ENCODE data around the gene TNXB.
A peak's percentile ranks its signal among the peaks of the same experiment; 100 is the strongest.
"Not testable (repeated sequence)": the region's sequence is repeated elsewhere in the genome, so short reads cannot be mapped to it uniquely, and the experiment has no call there.

TNXB gene

DNA sequence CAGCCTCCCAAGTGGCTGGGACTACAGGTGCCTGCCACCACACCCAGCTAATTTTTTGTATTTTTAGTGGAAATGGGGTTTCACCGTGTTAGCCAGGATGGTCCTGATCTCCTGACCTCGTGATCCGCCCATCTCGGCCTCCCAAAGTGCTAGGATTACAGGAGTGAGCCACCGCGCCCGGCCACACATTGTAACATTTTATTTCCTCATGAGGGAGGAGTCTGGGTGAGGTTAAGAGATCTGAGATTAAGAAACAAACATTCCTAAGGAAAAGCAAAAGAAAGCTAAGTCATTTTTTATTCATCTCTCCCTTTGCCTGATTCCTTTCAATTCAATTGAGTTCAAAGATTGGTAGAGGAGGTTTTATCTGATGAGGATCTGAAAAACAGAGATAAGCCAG, 35.1 kb upstream of the TNXB start:
- not testable (repeated sequence) for DNase-seq

DNA sequence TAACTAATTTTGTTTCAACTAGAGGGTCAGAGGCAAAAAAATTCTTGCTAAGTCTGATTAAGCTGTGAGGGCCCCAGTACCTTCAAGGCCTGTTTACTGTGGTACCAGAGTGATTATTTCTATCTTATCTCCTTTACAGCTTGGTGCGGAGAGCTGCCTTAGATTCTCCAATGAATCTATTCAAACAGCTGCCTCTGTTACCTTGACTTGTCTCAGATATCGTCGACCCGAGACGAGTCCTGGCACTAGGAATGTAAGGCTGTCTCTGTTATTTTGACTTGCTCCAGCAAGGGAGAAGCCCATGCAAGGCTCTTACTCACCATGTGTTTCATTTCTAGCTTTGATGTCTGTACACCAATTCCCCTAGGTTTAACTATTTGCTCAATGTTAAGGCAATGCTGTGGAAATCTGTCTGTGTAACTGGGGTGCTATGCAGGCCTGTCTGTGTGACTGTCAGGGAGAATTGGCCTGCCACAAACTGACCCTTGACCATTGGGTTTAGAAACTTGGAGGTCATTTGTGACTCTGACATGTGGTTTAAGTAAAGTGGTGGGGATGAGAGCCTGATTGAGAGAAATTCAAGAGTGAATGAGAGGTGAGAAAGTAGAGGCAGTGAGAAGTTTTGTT, 31.4 kb upstream of the TNXB start:
- DNase-seq, result no peak

DNA sequence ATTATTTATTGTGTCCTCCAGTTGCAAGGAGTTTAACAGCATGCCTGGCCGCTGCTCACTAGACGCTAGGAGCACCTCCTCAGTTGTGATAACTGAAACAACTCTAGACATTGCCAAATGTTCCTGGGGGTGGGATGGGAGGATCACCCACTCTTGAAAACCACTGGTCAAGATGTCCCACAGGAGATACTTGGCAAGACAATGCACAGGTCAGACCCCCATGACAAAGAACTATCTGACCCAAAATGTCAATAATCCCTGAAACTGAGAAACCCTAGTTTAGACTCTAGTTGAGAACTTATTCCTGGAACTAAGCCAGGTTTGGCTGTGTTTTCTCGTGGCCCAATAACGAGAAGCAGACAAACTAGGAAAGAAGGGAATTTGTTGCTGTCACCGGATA, 30.5 kb upstream of the TNXB start:
- no peak for DNase-seq

DNA sequence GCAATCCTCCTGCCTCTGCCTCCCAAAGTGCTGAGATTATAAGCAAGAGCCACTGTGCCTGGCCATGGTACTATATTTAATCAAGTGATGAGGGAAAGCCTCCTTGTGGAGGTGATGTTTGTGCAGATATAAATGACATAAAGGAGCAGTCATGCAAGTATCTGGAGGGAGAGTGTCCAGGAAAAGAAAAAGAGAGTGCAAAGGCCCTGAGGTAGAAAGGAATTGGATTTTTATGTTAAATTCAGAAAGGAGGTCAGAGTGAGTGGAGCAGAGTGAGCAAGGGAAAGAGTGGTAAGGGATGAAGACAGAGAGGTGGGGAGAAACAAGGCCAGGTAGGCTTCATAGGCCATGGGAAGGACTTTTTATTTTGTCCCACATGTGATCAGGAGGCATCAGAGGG, 28.3 kb upstream of the TNXB start:
- DNase-seq, result no peak

DNA sequence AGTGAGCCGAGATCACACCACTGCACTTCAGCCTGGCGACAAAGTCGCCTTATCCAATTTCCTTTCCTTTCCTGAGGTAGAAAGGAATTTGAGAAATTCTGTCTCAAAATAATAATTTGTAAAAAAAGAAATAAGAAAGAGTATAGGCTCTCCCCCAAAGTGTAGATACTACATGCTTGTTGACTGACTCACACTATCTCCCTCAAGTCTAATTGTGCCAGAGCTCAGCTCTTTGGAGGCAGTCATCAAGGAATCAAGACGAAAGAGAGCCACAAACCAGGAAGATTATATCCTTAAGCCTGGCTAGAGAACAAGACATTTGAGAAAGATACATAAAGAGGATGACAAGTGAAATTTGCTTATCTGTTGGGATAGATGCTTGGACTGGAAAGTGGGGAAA, 24.6 kb upstream of the TNXB start:
- no peak for DNase-seq

DNA sequence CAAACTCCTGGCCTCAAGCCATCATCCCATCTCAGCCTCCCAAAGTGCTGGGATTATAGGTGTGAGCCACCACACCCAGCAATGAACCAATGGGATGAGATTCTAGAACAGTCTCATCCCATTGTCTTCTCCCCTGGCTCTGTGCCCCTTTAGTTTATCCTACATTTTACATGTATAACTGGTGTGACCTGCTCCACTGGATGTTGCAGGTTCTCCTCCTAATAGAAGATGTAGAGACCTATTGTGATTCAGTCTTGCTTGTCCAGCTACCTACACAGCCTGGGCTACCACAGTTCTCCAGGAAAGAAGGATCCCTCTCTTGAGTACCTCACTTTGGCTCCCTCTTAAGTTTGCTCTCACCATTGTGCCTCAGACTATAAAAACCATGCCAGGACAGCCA, 23.0 kb upstream of the TNXB start:
- DNase-seq, result no peak

DNA sequence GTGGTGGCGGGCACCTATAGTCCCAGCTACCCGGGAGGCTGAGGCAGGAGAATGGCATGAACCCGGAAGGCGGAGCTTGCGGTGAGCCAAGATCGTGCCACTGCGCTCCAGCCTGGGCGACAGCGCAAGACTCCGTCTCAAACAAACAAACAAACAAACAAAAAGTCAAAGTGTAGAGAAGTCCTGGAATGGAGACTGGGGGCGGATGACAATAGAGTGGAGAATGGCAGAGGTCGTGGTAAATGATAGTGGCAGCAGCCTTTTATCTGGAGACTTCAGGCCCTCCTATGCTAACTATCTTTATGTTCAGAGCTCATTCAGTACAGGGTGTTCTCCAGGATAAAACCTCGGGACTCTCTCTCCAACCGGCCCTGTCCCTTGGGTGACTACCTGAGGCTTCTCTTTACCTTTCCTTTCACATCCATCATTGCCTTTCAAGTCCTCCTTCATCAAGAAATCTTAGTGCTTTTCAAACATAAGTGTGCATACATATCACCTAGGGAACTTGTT, 22.4 kb upstream of the TNXB start:
- DNase-seq, result no peak

DNA sequence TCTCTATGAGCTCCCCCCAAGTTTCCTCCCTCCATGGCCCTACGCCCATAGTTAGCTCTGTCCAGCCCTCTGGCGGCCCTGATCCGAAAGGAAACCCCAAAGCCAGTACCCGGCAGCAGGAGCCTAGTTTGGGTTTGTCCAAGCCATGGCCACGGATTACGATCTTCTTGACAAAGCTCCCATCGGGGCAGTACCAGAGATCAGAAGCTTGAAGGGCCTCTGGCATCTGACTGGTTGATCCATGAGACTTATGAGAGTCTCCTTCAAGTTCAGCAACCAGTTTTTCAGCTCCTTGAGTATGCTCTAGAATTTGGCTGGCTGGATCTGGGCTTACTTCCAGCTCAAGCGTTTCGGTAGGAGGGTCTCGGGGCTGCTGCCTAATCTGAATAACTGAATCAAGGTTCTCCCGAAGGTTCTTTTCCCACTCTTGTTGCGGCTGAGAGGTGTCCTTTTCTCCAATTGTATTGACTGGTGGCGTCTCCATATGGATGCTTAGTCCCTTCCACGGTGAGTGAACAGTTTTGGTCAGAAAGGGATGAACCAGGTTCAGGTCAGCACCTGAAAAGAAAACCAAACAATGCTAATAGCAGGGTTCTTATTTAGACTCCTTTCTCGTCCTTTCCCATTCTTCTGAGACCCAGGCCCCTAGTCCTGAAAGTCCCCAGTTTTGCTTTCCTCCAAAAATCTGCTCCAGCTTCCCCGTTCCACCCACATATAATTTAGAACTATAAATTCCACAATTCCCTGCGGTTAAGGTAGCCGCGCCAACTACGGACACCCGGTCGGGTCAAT, 20.4 kb upstream of the TNXB start:
- DNase-seq, result no peak

DNA sequence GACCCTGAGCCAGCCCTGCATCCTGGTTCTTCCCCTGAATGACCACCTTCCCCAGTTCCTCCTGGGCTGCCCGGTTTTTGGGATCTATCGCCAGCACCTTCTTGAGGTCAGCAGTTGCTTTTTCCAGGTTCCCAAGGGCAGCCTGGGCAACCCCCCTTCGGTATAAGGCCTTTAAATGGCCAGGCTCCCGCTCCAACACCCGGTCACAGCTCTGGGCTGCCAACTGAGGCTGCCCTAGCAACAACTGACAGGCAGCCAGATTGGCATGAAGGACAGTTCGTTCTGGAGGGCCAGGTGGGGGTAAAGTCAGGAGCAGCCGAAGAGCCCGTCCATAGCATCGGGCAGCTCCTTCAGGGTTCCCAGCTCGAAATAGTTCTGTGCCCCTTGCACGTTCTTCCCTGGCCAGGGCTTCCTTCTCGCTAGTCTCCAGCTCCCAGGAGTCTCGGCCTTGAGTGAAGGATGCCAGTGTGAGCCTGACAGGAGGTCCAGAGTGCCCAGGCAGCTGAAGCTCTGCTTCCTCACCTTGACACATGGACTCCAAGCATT, 19.7 kb upstream of the TNXB start:
- DNase-seq, result no peak

DNA sequence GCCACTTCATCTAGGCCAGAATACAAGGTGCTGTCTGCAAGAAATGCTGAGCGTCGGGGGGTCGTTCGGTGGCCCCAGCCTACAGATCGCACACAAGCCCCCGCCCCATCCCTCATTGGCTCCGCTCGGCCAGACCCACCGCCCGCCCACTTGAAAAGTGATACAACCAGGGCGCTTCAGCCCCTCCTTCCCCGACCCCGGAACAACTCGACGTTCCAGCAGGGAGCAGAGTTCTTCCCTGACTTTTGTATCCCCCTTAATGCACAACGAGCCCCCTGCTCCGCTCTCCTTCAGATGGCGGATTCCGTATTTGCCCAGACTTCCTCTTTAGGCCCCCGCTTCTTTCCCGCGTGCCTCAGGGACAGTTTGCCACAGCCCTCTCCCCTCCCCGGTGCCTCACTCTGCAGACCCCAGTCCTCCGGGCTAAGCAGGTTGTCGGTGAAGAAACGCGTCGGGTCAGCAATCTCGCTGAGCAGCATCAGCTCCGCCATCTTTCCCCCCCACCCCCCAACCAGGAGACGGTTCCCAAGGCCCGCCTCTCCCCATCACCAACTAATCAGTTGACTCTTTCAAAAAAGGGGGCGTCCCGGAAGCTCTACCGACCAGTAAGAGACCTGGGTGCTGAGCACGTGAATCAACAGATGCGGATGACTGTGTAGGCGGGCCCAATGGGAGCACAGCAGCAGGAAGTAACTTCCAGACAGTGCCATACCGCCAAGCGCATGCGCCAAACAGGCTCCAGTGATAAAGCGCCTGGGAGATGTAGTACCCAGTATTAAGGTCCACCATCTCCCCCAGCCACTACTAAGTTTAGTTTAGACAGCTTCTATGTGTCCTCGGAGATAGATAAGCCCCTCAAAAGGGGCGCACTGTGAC, 18.8 kb upstream of the TNXB start, which contains the start of gene ATF6B:
Gene ATF6B (minus strand): TSS at position 530 of the 876 bp plus-strand sequence. CDS start 39 bp downstream, at position 491.
- peak; percentile 99 for DNase-seq

DNA sequence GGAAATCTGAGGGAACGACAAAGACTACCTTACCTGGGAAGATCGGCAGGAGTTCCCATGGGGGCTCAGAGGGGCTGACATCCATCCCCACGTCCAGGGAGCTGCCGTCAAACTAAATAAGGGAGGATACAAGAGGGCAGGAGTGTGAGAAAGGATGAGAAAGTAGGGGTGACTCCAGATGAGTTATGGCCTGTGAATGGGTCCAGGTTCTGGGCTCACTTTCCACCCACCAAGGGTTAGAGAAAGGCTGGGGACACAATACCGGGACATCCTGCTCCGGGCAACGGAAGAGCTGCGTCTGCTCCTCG, 18.2 kb upstream of the TNXB start:
- no peak for DNase-seq

DNA sequence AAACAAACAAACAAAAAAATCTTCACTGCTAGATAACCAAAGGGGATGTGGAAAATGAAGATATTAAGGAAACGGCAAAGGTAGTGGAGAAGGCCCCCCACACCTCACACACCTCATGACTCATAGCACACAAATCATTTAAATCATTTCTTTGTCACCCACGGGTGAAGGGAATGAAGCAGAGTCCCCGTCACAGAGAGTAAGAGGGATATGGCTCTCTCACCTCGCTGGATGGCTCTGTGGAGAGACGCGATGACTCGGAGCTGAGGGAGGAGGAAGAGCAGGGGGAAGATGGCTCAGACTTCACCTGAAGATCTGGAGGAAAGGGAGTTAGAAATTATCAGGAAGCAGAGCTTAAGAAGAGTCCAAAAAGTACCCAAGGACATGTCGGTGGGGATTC, 17.7 kb upstream of the TNXB start:
- DNase-seq, result no peak

DNA sequence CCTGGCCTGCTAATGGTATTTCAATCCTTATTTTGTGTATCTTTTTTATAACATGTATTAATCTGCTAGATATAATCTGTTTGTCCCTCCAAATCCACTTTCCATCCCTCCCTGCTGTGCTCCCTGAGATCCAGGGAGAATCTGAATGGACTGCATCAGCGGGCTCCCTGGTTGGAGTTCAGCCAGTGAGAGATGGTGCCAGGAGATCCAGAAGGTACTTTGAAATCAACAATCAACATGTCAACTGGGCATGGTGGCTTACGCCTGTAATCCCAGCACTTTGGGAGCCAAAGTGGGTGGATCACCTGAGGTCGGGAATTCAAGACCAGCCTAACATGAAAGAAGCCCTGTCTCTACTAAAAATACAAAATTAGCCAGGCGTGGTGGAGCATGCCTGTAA, 14.5 kb upstream of the TNXB start:
- no peak for DNase-seq

DNA sequence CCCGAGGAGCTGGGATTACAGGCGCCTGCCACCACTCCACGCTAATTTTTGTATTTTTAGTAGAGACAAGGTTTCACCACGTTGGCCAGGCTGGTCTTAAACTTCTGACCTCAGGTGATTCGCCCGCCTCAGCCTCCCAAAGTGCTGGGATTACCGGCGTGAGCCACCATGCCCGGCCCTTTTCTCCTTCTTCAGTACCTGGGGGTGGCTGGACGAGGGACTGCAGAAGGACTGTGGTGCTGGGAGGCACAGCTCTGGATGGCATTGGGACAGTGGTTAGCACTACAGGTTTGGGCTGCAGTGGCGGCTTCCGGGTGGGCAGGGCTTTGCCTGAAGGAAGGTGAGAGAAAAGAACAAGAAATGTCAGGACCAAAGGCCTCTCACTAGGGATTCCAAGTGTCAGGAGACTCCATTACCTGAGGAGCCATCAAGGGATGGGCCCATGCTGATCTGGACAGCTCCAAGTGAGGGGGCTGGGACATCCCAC, 11.5 kb upstream of the TNXB start:
- DNase-seq, result no peak

DNA sequence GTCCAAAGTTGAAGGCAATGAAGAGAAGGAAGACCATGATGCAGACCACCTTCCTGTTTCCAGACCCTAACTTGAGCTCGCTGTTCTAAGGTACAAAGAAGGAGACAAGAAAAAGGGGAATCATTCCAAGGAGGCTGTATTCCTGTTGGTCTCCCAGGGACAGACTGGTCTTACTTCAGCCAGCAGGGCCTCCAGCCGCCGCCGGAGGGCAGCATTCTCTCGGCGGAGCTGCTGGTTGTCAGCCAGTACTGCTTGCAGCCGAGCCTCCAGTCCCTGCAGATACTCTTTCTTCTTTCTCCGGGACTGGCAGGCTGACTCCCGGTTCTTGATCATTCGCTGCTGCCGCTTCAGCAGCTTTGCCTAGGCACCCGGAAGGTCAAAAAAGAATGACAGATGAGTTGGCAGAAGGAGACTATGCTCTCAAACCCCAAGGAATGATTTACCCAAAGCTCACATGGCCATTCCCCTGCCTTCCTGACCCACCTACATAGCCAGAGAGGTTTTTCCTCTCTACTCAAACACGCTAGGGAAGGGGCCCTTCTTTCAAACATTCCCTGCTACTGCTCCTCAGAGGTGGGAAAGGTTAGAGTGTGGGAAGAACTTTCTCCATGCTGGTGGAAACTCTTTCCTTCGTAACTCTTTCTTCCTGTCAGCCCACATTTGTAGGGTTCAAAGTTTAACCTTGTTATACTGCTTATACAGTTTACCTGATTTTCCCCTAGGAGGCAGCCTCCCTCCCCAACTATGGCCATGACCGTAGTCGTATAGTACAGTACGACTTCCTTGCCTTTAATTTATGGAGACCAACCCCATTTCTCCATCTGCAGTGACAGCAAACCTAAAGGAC, 9.9 kb upstream of the TNXB start:
- DNase-seq, result peak; percentile 90

DNA sequence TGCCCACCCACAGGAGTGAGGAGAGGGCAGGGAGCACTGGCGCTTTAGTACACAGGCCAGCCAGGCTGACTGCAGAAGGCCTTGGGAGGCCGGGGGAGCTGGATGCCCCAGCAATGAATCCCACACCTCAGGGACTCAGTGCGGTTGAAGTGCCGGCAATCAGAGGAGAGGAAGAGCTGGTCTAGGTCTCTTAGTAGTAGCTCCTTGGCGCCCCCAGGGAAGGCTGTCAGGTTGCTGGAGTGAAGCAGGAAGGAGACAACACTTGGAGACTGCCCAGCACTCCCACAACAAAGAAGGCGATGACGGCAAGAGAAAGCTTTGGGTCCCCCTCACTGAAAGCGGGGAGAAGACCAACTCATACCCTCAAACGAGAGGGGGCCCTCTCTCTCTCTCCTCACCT, 8.3 kb upstream of the TNXB start:
- DNase-seq, result no peak

DNA sequence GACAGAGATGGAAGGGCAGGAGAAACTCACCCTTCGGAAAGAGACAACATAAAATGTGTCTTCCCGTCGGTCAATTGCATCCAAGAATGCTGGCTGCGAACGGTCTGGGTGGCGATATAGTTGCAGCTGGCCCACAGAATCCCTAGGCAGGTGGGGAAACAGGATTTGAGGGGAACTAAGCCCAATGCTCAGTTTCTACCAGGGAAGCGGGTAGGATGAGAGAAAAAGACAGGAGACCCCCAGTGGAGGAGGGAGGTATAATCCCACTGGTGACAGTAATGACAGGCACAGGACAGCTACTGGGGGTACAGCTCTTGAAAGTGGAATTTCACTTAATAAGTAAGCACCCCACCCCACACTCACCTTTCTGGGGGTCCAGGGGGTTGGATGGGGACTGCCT, 7.5 kb upstream of the TNXB start:
- DNase-seq, result no peak

DNA sequence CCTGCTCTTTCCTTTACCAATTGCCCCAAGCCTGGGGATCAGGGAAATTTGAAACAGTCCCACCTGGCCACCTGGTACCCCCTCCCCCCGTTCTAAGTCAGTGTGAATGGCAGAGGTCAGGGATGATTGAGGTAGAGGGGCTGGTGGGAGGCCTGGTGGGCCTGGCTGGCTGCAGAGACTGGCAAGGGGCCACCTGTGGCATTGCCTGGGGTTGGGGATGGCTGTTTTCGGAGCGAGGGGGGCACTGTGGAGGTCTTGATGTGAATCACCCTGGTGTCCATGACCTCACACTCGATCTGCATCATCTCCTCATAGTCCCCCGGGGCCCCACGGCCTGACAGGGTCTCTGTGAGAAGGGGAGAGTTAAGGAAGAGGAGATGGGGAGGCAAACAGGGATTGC, 6.5 kb upstream of the TNXB start:
- DNase-seq, result no peak

DNA sequence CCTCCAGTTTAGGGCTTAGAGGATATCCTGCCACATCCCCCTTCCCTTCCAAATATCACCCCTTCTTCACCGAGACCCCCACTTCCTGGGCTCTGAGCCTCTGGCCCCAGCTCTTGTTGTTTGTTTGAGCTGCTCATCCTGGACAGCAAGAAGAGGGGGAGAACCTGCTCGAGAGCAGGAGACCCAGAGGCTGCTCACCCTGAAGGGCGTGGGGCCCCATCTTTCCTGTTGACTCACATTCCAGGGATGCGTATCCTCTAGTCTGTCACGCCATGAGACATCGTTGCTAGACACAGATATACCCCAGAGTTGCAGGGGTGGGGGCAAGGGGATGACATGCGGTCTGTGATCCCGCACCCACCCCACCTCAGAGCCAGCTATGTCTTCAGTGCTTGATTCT, 5.7 kb upstream of the TNXB start:
- peak; percentile 41 for DNase-seq

DNA sequence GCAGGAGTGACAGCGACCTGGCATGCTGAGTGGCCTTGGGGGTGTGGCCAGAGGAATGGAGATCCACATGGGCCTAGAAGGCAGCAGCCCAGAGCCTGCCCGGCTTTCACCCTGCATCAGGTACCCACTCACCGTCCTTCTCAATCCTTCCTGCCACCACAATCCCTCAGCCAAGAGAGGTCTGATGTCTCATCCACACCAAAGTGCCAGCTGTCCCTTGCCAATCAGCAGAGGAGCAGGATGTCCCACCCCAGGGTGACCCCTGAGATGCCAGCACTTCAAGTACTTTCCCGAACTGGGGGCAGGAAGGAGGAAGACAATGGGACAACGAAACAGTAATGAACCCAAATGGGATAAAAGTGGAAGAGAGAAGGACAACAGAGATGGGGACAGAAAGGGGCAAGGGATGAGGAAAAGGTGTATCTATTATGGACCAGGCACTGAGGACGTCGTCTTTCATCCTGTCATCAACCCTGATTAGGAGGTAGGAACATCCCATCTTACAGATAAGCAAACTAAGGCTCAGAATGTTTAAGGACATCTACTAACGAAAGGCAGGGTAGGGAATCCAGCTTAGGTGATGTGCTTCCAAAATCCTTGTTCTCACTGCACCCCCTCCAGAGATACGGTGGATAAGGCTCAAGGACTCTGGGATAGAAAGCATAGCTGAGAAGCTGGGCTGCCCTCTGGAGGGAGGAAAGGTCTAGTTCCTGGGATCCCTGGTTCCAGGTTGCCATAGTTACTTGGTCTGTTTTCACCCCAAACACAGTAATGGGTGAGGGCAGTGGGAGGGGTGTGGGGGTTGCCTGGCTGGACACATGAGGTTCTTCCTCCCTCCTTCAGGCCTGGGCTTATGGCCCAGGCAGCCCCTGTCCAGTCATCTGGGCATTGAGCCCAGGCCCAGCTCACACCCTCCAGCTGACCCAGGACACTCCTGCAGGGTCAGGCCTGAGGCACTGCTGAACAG, 4.5 kb upstream of the TNXB start:
- DNase-seq, result peak; percentile 93

DNA sequence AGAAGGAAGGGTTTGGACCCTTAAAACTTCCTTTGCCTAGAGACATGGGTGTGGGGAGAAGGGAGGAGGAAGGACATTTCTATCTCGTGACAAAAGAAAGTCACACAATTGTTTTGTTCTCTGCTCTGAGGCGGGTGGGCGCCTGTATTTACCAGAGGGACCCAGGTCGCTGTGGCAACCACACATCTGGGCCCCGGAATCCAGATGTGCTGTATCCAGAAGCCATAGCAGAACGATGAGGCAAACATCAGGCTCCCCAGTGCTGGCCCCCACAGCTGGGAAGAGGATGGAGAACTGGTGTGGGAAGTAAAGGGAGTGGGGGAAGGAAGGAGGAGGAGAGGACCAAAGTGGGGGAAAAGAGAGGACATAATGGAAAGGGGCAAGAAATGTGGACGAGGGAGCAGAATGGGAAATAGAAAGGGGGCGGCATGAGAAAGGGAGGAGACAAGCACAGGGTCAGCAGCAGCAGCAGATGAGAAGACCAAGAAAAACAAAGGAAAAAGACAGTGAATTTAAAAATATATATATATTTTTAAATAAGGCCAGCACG, 3.4 kb upstream of the TNXB start:
- peak; percentile 93 for DNase-seq

Measured in right hindlimb (tissue), 1 donor.